Activated CD4-positive, alpha-beta T cell treated with anti-CD3 and anti-CD28 coated beads, Interleukin-2, amount 10 ng/mL, durations not matched to agents 7 days and 5 days (primary cell): ENCODE data around the gene RECK. TPM values are rescaled to one million over a fixed set of nuclear protein-coding genes. Genes with fewer than 3 reads are reported as not detected.
"Not testable (repeated sequence)": the region's sequence is repeated elsewhere in the genome, so short reads cannot be mapped to it uniquely, and the experiment has no call there.

Experiments used
- CTCF ChIA-PET: fragments of 350-600 bp; sonication (Branson Sonifier 250); formaldehyde crosslinking; loops from one replicate; lab custom pipeline; 2021; ENCODE audit warnings: antibody characterized with exemption; lab: Charles Lee
- POLR2A ChIA-PET: fragments of 350-600 bp; sonication (Branson Sonifier 250); formaldehyde crosslinking; loops from one replicate; lab custom pipeline; 2021; ENCODE audit warnings: antibody characterized with exemption; lab: Charles Lee
- DNase-seq: peaks from one replicate; pipeline ENCODE4 v3.0.0-alpha.2; 2020
- H3K27ac Mint-ChIP-seq: one replicate; pipeline ENCODE4 v1.8.0; 2021; ENCODE audit warnings: mild to moderate bottlenecking, moderate library complexity, mixed read lengths
- H3K27me3 Mint-ChIP-seq: one replicate; pipeline ENCODE4 v1.8.0; 2021; ENCODE audit warnings: mixed read lengths
- H3K36me3 Mint-ChIP-seq: one replicate; pipeline ENCODE4 v1.8.0; 2021; ENCODE audit warnings: low read depth, mixed read lengths
- H3K4me1 Mint-ChIP-seq: one replicate; pipeline ENCODE4 v1.8.0; 2021; ENCODE audit warnings: mixed read lengths
- H3K4me3 Mint-ChIP-seq: one replicate; pipeline ENCODE4 v1.8.0; 2021; ENCODE audit warnings: mild to moderate bottlenecking, moderate library complexity, mixed read lengths
- H3K9me3 Mint-ChIP-seq: one replicate; pipeline ENCODE4 v1.8.0; 2021; ENCODE audit warnings: mixed read lengths
- total RNA-seq, 2 experiments: library from RNA; stranded (reverse); gene quantifications; one replicate each; pipeline ENCODE4 v1.2.3, GENCODE V29; 2021

The RECK gene
- total RNA-seq, 2 experiments from 2014 or later = 7.0 to 8.2 TPM

DNA sequence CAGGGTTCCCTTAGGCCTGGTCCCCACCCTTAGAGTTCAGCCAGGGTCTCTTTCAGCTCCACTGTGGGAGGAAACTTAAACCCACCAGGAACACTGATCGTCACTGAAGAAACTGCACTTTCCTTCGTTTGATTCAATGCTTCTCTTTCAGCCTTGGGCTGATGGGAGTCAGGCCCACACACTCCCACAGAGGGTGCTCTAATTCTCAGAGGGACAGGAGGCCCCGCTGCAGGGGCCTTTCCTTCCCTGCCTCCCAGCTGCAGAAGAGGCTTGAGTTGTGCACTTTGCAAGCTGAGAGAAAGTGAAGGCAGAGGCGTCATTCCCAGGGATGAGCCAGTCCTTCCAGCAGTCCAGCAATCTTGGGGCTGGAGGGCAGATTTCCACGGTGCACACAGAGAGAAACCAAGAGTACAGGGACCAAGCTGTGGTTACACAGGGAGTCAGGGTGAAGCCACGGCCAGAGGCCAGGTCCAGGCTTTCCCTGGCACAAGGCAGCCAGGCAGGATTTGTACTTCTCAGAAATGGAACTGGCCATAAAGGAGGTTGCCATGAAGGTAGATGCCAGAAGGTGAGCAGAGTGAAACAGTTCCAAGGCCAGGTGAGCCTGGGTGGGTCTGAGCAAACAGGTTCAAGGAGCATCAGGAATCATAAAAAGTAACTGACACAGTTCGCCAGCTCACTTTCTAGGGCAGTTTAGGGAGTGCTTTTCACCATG lies 89.5 kb downstream of the RECK start:
- POLR2A ChIA-PET = no interaction called here
- no peak overlapping the region for H3K27ac Mint-ChIP-seq
- H3K4me3 Mint-ChIP-seq = no peak overlapping the region
- H3K27me3 Mint-ChIP-seq = no peaks in the 10 kb centered on the region
- peaks cover 20% of the 10 kb centered on the region for H3K4me1 Mint-ChIP-seq
- CTCF ChIA-PET = interaction anchor here (1.1 to 1.3 kb wide), 2 partner anchors 9 to 37 kb away, joined by 3 read pairs; no protein-coding TSS in a partner anchor
- H3K9me3 Mint-ChIP-seq = no peaks in the 10 kb centered on the region
- H3K36me3 Mint-ChIP-seq = peaks cover 2% of the 10 kb centered on the region
- no peak for DNase-seq

DNA sequence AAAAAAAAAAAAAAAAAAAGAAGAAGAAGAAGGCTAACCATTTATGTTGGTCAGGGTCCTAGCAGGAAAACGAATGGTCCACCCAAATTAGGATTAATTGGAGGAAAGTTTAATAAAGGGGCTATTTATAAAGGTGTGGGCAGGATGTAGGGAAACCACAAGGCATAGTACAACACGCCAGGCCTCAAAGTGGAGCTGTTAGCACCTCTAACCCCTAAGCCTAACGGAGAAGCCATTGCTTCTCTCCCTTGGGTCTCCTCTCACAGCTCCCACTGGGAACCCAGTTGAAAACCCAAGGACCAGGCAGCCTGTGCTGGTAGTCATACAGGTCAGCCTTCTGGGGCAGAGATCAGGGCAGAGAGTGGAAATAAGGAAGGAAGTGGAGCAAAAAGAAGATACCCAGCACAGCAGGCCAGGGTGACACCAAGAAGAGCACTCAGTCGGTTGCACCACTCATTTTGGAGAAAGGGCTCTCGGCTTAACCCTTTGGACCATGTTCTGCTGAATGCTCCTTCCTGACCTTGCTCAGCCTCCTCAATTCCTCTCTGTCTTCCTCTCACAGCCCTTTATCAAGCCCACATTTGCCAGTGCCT lies 91.0 kb downstream of the RECK start:
- ChIA-PET CTCF (interaction anchor here (0.9 kb wide), 1 partner anchor 28 kb away, joined by 3 read pairs; no protein-coding TSS in a partner anchor), POLR2A (no interaction called here)
- Mint-ChIP-seq H3K9me3 (no peaks in the 10 kb centered on the region), H3K36me3 (no peaks in the 10 kb centered on the region), H3K27ac (peak overlapping the region; percentile 9), H3K4me3 (no peak overlapping the region), H3K27me3 (peaks cover 5% of the 10 kb centered on the region), H3K4me1 (peaks cover 20% of the 10 kb centered on the region)
- DNase-seq = no peak

DNA sequence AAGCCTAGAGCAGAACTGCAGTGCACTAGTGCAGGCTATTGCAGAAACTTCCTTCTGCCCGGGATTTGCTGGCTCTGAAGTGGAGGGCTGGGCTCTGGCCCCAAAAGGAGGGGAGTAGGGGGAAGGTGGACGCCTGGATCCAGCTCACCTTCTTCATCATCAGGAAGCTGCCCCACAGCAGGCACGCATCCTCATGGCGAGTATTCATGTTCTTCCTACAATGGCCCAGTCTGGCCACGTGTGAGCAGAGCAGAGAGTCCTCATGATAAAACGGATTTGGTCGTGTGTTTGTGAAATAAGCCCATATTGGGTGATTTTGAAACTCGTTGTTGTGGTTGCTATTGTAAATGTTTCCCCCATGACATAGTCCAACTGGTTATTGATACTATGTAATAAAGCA lies 91.6 kb downstream of the RECK start:
- H3K4me1 Mint-ChIP-seq = peaks cover 20% of the 10 kb centered on the region
- ChIA-PET POLR2A (no interaction called here), CTCF (no interaction called here)
- DNase-seq = no peak
- H3K9me3 Mint-ChIP-seq = no peaks in the 10 kb centered on the region
- peaks cover 6% of the 10 kb centered on the region for H3K27me3 Mint-ChIP-seq
- no peak overlapping the region for H3K4me3 Mint-ChIP-seq
- no peak overlapping the region for H3K27ac Mint-ChIP-seq
- no peaks in the 10 kb centered on the region for H3K36me3 Mint-ChIP-seq

DNA sequence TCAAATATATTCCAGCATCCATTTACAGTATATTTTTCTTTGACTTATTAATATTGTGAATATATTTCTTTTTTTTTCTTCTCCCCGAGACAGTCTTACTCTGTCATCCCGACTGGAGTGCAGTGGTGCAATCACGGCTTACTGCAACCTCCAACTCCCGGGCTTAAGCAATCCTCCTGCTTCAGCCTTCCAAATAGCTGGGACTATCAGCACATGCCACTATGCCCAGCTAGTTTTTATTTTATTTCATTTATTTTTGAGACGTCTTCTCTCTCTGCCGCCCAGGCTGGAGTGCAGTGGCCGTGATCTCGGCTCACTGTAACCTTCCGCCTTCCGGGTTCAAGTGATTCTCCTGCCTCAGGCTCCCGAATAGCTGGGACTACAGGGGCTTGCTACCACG lies 92.4 kb downstream of the RECK start:
- no peaks in the 10 kb centered on the region for H3K9me3 Mint-ChIP-seq
- ChIA-PET POLR2A (no interaction called here), CTCF (interaction anchor here (1.1 to 1.4 kb wide), 2 partner anchors 40 to 44 kb away, joined by 3 read pairs; partner anchors contain the start of gene CCIN)
- no peaks in the 10 kb centered on the region for H3K36me3 Mint-ChIP-seq
- no peak overlapping the region for H3K4me3 Mint-ChIP-seq
- H3K27ac Mint-ChIP-seq = no peak overlapping the region
- peaks cover 20% of the 10 kb centered on the region for H3K4me1 Mint-ChIP-seq
- H3K27me3 Mint-ChIP-seq = peaks cover 6% of the 10 kb centered on the region
- DNase-seq = no peak

GRCh38 chr9:36131666-36132065 lies 95.0 kb downstream of the RECK start:
- H3K27ac Mint-ChIP-seq, DNase-seq: not testable (repeated sequence)
- CTCF ChIA-PET = interaction anchor here (1.8 kb wide), 1 partner anchor 26 kb away, joined by 3 read pairs; no protein-coding TSS in a partner anchor

DNA sequence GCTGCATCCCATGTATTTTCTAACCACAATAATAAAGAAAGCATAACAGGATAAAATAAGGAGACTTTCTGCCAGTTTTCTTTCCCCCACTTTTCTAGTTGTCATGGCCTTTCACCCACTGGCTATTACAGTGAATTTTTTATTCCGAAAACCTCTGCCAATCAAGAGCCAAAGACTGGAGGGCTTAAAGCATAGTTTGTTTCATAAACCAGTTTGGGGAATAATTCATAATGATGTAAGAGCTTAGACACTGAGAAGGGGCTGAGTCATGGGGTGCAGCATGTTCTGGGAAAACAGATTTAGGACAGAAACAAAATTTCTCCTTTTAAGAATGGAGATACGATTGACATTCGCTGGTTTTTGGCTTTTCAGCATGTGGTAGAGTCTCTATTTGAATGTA lies 95.4 kb downstream of the RECK start:
- CTCF ChIA-PET = interaction anchor here (1.1 kb wide), 2 partner anchors 18 to 63 kb away, joined by 3 read pairs; no protein-coding TSS in a partner anchor
- POLR2A ChIA-PET = no interaction called here
- Mint-ChIP-seq H3K4me3 (no peak overlapping the region), H3K36me3 (no peaks in the 10 kb centered on the region), H3K27ac (no peak overlapping the region), H3K4me1 (peaks cover 23% of the 10 kb centered on the region), H3K9me3 (no peaks in the 10 kb centered on the region), H3K27me3 (peaks cover 20% of the 10 kb centered on the region)
- DNase-seq = no peak

More at GRCh38 chr9:36131666-36132065, 95.0 kb downstream of the RECK start:
- H3K27me3 Mint-ChIP-seq = peaks cover 20% of the 10 kb centered on the region
- not testable (repeated sequence) for H3K9me3 Mint-ChIP-seq, H3K4me3 Mint-ChIP-seq, H3K36me3 Mint-ChIP-seq
- peaks cover 24% of the 10 kb centered on the region for H3K4me1 Mint-ChIP-seq
- POLR2A ChIA-PET = interaction anchor here (0.6 kb wide), 1 partner anchor 32 kb away, joined by 4 read pairs; no protein-coding TSS in a partner anchor

DNA sequence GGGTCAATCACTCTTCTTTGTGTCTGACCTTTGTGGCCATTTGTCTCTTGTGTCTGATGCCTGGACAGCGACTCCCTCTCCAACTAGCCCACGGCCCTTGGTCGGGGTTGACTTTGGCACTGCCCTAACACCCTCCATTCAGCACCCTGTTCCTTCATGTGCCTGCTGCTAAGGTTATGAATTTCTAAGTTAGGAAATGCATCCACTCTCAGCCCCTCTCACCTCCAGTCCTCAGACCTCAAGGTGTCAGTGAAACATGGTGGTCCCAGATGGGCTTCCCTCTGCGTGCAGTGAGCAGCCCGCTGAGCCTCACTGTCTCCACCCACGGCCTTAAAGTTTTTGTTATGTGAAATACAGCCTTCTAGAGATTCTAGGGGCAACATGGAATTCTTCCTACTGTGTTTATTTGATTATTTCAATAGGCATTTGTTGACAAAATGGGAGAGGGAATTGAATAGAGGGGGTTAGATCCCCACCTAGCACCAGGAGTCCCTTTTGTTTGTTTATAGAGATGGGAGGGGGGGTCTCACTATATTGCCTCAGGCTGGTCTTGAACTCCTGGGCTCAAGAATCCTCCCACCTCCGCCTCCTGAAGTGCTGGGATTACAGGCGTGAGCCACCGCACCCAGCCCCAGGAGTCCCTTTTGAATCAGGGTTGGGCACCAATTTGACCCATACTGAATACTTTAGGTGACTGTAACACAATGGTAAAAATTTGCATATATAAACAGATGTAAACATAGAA lies 98.2 kb downstream of the RECK start:
- DNase-seq = no peak
- Mint-ChIP-seq H3K36me3 (peaks cover 15% of the 10 kb centered on the region), H3K9me3 (no peaks in the 10 kb centered on the region), H3K27ac (no peak overlapping the region), H3K4me1 (peaks cover 37% of the 10 kb centered on the region), H3K4me3 (no peak overlapping the region), H3K27me3 (peaks cover 20% of the 10 kb centered on the region)
- POLR2A ChIA-PET = no interaction called here
- CTCF ChIA-PET = interaction anchor here (0.7 to 5.6 kb wide), 3 partner anchors 10 to 15 kb away, joined by 3 to 37 read pairs (median 7); no protein-coding TSS in a partner anchor

GRCh38 chr9:36135741-36136271 lies 99.1 kb downstream of the RECK start:
- Mint-ChIP-seq H3K27ac (peak overlapping the region; percentile 71), H3K9me3 (no peaks in the 10 kb centered on the region), H3K36me3 (peaks cover 21% of the 10 kb centered on the region), H3K27me3 (peaks cover 20% of the 10 kb centered on the region), H3K4me1 (peaks cover 46% of the 10 kb centered on the region), H3K4me3 (peak overlapping the region; percentile 76)
- ChIA-PET CTCF (interaction anchor here (0.6 to 5.6 kb wide), 7 partner anchors 9 to 31 kb away, joined by 3 to 37 read pairs (median 3); no protein-coding TSS in a partner anchor), POLR2A (no interaction called here)
- no peak for DNase-seq

GRCh38 chr9:36136272-36136893 lies 99.7 kb downstream of the RECK start, which contains the start of gene GLIPR2:
Gene GLIPR2, plus strand, starts transcription at chr9:36136733. Its CDS starts 46 bp downstream, at chr9:36136779.
- peaks cover 20% of the 10 kb centered on the region for H3K27me3 Mint-ChIP-seq
- DNase-seq = peak; percentile 81
- ChIA-PET POLR2A (interaction anchor here (1.8 kb wide), 1 partner anchor 15 kb away, joined by 4 read pairs; no protein-coding TSS in a partner anchor), CTCF (interaction anchor here (0.5 to 5.6 kb wide), 7 partner anchors 8 to 152 kb away, joined by 3 to 37 read pairs (median 5); no protein-coding TSS in a partner anchor)
- peaks cover 51% of the 10 kb centered on the region for H3K4me1 Mint-ChIP-seq
- no peaks in the 10 kb centered on the region for H3K9me3 Mint-ChIP-seq
- H3K27ac Mint-ChIP-seq = peak within 1 kb of the TSS; percentile 86
- peak within 1 kb of the TSS; percentile 85 for H3K4me3 Mint-ChIP-seq
- peaks cover 24% of the 10 kb centered on the region for H3K36me3 Mint-ChIP-seq

- Mint-ChIP-seq H3K4me1 (peaks cover 57% of the 10 kb centered on the region), H3K4me3 (peak overlapping the region; percentile 85), H3K27ac (peak overlapping the region; percentile 86), H3K9me3 (no peaks in the 10 kb centered on the region), H3K36me3 (peaks cover 25% of the 10 kb centered on the region), H3K27me3 (peaks cover 20% of the 10 kb centered on the region)
- ChIA-PET CTCF (interaction anchor here (0.5 to 5.6 kb wide), 6 partner anchors 8 to 153 kb away, joined by 3 to 37 read pairs (median 5); no protein-coding TSS in a partner anchor), POLR2A (interaction anchor here (1.8 kb wide), 1 partner anchor 14 kb away, joined by 4 read pairs; no protein-coding TSS in a partner anchor)
- DNase-seq = no peak
Measured at GRCh38 chr9:36136894-36137391, 100.2 kb downstream of the RECK start.

DNA sequence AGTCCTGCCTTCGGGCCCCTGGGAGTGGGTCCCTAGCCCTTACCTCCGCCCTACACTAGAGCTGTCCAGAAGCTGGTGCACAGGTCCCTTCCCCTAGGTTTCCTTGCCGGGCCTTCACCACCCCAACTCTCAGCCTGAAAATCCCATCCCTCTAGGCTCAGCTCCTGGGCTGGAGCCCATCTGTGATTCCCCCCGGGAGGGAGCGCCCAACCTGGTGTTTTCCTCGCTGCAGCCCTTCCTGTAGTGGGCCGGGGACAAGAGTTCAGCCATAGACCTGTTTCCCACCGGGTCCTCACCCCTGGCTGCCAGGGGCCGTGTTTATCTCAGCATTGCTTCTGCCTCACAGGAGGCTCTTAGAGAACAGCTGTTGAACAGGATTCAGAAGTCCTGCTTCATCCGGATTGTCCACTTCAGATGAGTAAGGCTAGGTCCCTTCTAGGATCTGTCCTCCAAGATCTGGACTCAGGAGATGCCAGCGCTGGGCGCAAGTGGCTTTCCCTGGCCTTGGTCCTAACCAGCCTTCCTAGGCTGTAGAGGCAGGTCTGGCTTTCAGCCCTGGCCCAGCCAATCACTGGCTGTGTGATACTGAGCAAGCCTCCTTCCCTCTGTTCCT lies 100.8 kb downstream of the RECK start:
- Mint-ChIP-seq H3K36me3 (peaks cover 29% of the 10 kb centered on the region), H3K27me3 (peaks cover 17% of the 10 kb centered on the region), H3K9me3 (no peaks in the 10 kb centered on the region), H3K4me1 (peaks cover 63% of the 10 kb centered on the region), H3K27ac (peak overlapping the region; percentile 86), H3K4me3 (peak overlapping the region; percentile 85)
- POLR2A ChIA-PET = interaction anchor here (1.8 kb wide), 1 partner anchor 14 kb away, joined by 4 read pairs; no protein-coding TSS in a partner anchor
- DNase-seq = no peak
- CTCF ChIA-PET = interaction anchor here (1.6 to 5.6 kb wide), 4 partner anchors 12 to 33 kb away, joined by 3 to 37 read pairs (median 5); partner anchors contain the start of gene CCIN
